Smooth muscle cell (in vitro differentiated cells): ENCODE results near the gene GPR78. TPM values are rescaled to one million over a fixed set of nuclear protein-coding genes. Genes with fewer than 3 reads are reported as not detected.

ENCODE experiments used
- DNase-seq: peaks from one replicate; lab custom pipeline; 2025; ENCODE audit not compliant: unreplicated experiment; lab: John Stamatoyannopoulos, UW
- H2AFZ ChIP-seq: fragments of 200-600 bp; sonication (generic); 2 replicates; pipeline ENCODE4 v1.6.0; 2016; ENCODE audit warnings: antibody characterized with exemption, low read depth, mild to moderate bottlenecking
- H3F3A ChIP-seq: fragments of 200-600 bp; sonication (generic); 2 replicates; pipeline ENCODE4 v1.6.0; 2017; ENCODE audit warnings: antibody characterized with exemption, low read depth
- H3K27ac ChIP-seq: fragments of 200-600 bp; sonication (generic); 2 replicates; pipeline ENCODE4 v1.5.1; 2016; ENCODE audit warnings: low read depth, mild to moderate bottlenecking
- H3K27me3 ChIP-seq: fragments of 200-600 bp; sonication (generic); 2 replicates; pipeline ENCODE4 v1.6.1; 2016; ENCODE audit warnings: low read depth, mild to moderate bottlenecking
- H3K36me3 ChIP-seq: fragments of 200-600 bp; sonication (generic); 2 replicates; pipeline ENCODE4 v1.5.1; 2016; ENCODE audit warnings: low read depth
- H3K4me1 ChIP-seq: fragments of 200-600 bp; sonication (generic); 2 replicates; pipeline ENCODE4 v1.5.1; 2016; ENCODE audit warnings: low read depth
- H3K4me2 ChIP-seq: fragments of 200-600 bp; sonication (generic); 2 replicates; pipeline ENCODE4 v1.6.0; 2016; ENCODE audit warnings: mild to moderate bottlenecking
- H3K4me3 ChIP-seq: fragments of 200-600 bp; sonication (generic); 2 replicates; pipeline ENCODE4 v1.5.1; 2016; ENCODE audit warnings: mild to moderate bottlenecking
- H3K79me2 ChIP-seq: fragments of 200-600 bp; sonication (generic); 2 replicates; pipeline ENCODE4 v1.6.0; 2016; ENCODE audit warnings: low read depth, mild to moderate bottlenecking
- H3K9ac ChIP-seq: fragments of 200-600 bp; sonication (generic); 2 replicates; pipeline ENCODE4 v1.6.0; 2016; ENCODE audit warnings: low read depth
- H3K9me3 ChIP-seq: fragments of 200-600 bp; sonication (generic); replicated peaks from 2 replicates; pipeline ENCODE4 v1.5.1; 2016; ENCODE audit warnings: low read depth
- H4K20me1 ChIP-seq: fragments of 200-600 bp; sonication (generic); 2 replicates; pipeline ENCODE4 v1.6.0; 2016; ENCODE audit warnings: low read depth
- CTCF ChIP-seq: fragments of 200-600 bp; sonication (generic); IDR thresholded peaks from 2 replicates; pipeline ENCODE4 v1.5.1; 2017; ENCODE audit warnings: borderline replicate concordance, mild to moderate bottlenecking, antibody characterized with exemption; ENCODE audit not compliant: insufficient read depth, poor library complexity, severe bottlenecking
- WGBS: methylation state at CpG from one replicate; pipeline ENCODE4 v1.1.7; 2016; ENCODE audit warnings: low lambda C conversion rate; 5-methylcytosine and 5-hydroxymethylcytosine counted together
- polyA plus RNA-seq: library from polyadenylated mRNA; unstranded; fragments of >200 nt; fragmentation: Nextera tagmentation; extraction: Ambion mirVana; gene quantifications from 2 replicates; pipeline ENCODE4 v1.2.1, GENCODE V29; 2016
- total RNA-seq: library from RNA; depleted of rRNA; stranded (reverse); fragments of >200 nt; gene quantifications from 2 replicates; pipeline ENCODE4 v1.2.3, GENCODE V29; 2014

GPR78 gene
- total and polyA plus RNA-seq, 2 experiments from 2014 or later, result 0.05 TPM; not detected in 1

- no peak for DNase-seq
- H3K36me3 ChIP-seq, result no peaks in the 10 kb centered on the region
- no peaks in the 10 kb centered on the region for H4K20me1 ChIP-seq
- 88% methylated on average over 17 of the region's 17 CpGs for WGBS
- H3K9ac ChIP-seq, result no peak overlapping the region
- H3K27ac ChIP-seq, result no peak overlapping the region
- no peaks in the 10 kb centered on the region for H3K27me3 ChIP-seq
- no peak overlapping the region for H2AFZ ChIP-seq
- H3K9me3 ChIP-seq, result no peaks in the 10 kb centered on the region
- H3K4me3 ChIP-seq, result no peak overlapping the region
- no peaks in the 10 kb centered on the region for H3K4me1 ChIP-seq
- no peak overlapping the region for H3K4me2 ChIP-seq
- no peaks in the 10 kb centered on the region for H3F3A ChIP-seq
- TF ChIP-seq CTCF, result no peak
- no peaks in the 10 kb centered on the region for H3K79me2 ChIP-seq
Observed at GRCh38 chr4:8541981-8542715, 38.0 kb upstream of the GPR78 start.

- Histone ChIP-seq H3K4me3 (no peak overlapping the region), H3K36me3 (no peaks in the 10 kb centered on the region), H3K9me3 (no peaks in the 10 kb centered on the region), H3K9ac (no peak overlapping the region), H3K79me2 (no peaks in the 10 kb centered on the region), H2AFZ (no peak overlapping the region), H3F3A (no peaks in the 10 kb centered on the region), H3K4me2 (no peak overlapping the region), H3K27ac (no peak overlapping the region), H3K4me1 (no peaks in the 10 kb centered on the region), H3K27me3 (no peaks in the 10 kb centered on the region), H4K20me1 (no peaks in the 10 kb centered on the region)
- 91% methylated on average over 16 of the region's 16 CpGs for WGBS
- no peak for DNase-seq
- TF ChIP-seq CTCF, result no peak
Observed at GRCh38 chr4:8542776-8543525, 37.2 kb upstream of the GPR78 start.

GRCh38 chr4:8543623-8544022, 36.6 kb upstream of the GPR78 start:
- Histone ChIP-seq H3K9ac (no peak overlapping the region), H3F3A (no peaks in the 10 kb centered on the region), H3K4me3 (no peak overlapping the region), H3K27ac (no peak overlapping the region), H3K36me3 (no peaks in the 10 kb centered on the region), H2AFZ (no peak overlapping the region), H3K4me2 (no peak overlapping the region), H3K27me3 (no peaks in the 10 kb centered on the region), H3K9me3 (no peaks in the 10 kb centered on the region), H3K4me1 (no peaks in the 10 kb centered on the region), H3K79me2 (no peaks in the 10 kb centered on the region), H4K20me1 (no peaks in the 10 kb centered on the region)
- TF ChIP-seq CTCF, result no peak
- 97% methylated on average over 10 of the region's 10 CpGs for WGBS
- no peak for DNase-seq

GRCh38 chr4:8544282-8544681, 35.9 kb upstream of the GPR78 start:
- no peaks in the 10 kb centered on the region for H3K36me3 ChIP-seq
- H3K27ac ChIP-seq, result no peak overlapping the region
- H3K9me3 ChIP-seq, result no peaks in the 10 kb centered on the region
- H2AFZ ChIP-seq, result no peak overlapping the region
- H3K4me1 ChIP-seq, result no peaks in the 10 kb centered on the region
- no peak overlapping the region for H3K4me3 ChIP-seq
- no peak for TF ChIP-seq CTCF
- no peak overlapping the region for H3K9ac ChIP-seq
- no peaks in the 10 kb centered on the region for H4K20me1 ChIP-seq
- 100% methylated on average over 3 of the region's 3 CpGs for WGBS
- H3K79me2 ChIP-seq, result no peaks in the 10 kb centered on the region
- no peak overlapping the region for H3K4me2 ChIP-seq
- no peak for DNase-seq
- H3F3A ChIP-seq, result no peaks in the 10 kb centered on the region
- H3K27me3 ChIP-seq, result no peaks in the 10 kb centered on the region
